ENCODE results near the gene SLC15A4.

DNA sequence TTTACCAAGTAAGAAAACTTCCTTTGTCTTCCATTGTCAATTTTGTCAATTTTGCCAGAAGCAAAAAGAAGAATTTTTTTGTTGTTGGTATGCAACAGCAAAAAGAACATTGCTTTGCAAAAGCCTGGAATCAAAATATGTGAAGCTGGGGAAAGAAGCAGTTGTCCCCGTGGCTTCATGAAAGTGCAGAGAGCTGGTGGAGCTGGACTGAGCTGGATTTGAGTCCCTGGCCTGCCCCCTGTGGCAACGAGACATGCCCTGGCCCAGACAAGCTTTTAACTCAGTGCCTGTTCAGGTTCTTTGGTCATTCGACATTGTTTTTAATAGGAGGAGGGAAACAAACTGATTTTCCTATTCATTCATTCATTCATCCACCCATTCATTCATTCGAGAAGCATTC, 70.3 kb downstream of the SLC15A4 start:
- TF ChIP-seq, protein P1, sequence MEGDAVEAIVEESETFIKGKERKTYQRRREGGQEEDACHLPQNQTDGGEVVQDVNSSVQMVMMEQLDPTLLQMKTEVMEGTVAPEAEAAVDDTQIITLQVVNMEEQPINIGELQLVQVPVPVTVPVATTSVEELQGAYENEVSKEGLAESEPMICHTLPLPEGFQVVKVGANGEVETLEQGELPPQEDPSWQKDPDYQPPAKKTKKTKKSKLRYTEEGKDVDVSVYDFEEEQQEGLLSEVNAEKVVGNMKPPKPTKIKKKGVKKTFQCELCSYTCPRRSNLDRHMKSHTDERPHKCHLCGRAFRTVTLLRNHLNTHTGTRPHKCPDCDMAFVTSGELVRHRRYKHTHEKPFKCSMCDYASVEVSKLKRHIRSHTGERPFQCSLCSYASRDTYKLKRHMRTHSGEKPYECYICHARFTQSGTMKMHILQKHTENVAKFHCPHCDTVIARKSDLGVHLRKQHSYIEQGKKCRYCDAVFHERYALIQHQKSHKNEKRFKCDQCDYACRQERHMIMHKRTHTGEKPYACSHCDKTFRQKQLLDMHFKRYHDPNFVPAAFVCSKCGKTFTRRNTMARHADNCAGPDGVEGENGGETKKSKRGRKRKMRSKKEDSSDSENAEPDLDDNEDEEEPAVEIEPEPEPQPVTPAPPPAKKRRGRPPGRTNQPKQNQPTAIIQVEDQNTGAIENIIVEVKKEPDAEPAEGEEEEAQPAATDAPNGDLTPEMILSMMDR (IDR thresholded peaks at IDR 0.05), result no peak
- TF ChIP-seq POLR2A (IDR thresholded peaks at IDR 0.05), result no peak
